ENCODE data around the gene CMKLR1. TPM values are rescaled to one million over a fixed set of nuclear protein-coding genes. Genes with fewer than 3 reads are reported as not detected.

Gene CMKLR1
- total RNA-seq, 1 experiment from 2014 or later, result 0.15 TPM

- Histone ChIP-seq H3K9me2 (ENCODE audit: insufficient read depth) (no peaks in the 10 kb centered on the region), H3K27ac (ENCODE audit: low read depth, low read length) (no peak overlapping the region), H4K20me1 (ENCODE audit: insufficient read depth) (no peaks in the 10 kb centered on the region), H3K9me3 (ENCODE audit: control insufficient read depth in 1 of 2, insufficient read depth in 1 of 2, low read depth in 1 of 2, low read length in 2 of 2) (no peaks in the 10 kb centered on the region; a peak in 1 of 4 replicates), H3K4me2 (ENCODE audit: low read length) (no peak overlapping the region), H3K27me3 (ENCODE audit: insufficient read depth, low read length) (peaks cover 49% of the 10 kb centered on the region), H3K9ac (ENCODE audit: low read length) (no peak overlapping the region), H3K79me2 (ENCODE audit: insufficient read depth, low read length) (no peaks in the 10 kb centered on the region), H3K36me3 (ENCODE audit: control insufficient read depth in 1 of 2, insufficient read depth in 2 of 2, low read length in 2 of 2) (no peaks in the 10 kb centered on the region), H2AFZ (ENCODE audit: low read depth, low read length, poor library complexity, severe bottlenecking) (no peak overlapping the region), H3K4me3 (replicated peaks in 1 of 2; ENCODE audit: low read depth in 1 of 2, low read length in 2 of 2) (no peak overlapping the region), H3K4me1 (ENCODE audit: control insufficient read depth in 1 of 2, insufficient read depth in 2 of 2, low read length in 2 of 2) (no peaks in the 10 kb centered on the region)
- intact Hi-C loops (cut with micrococcal nuclease), result no loop called here
- TF ChIP-seq YY1 (IDR thresholded peaks at IDR 0.05; ENCODE audit: extremely low read depth, insufficient replicate concordance, low read depth, low read length), result no peak
- no peak for TF ChIP-seq POLR2A (IDR thresholded peaks at IDR 0.05; ENCODE audit: borderline replicate concordance, extremely low read depth, insufficient read depth, insufficient read length)
- TF ChIP-seq MAX (IDR thresholded peaks at IDR 0.05), result no peak
- TF ChIP-seq ATF3 (IDR thresholded peaks at IDR 0.05), result no peak
- no peak for TF ChIP-seq JUND (IDR thresholded peaks at IDR 0.05)
- TF ChIP-seq ZNF274 (IDR thresholded peaks at IDR 0.05; ENCODE audit: low read depth, low read length), result no peak
- TF ChIP-seq TCF7L2 (IDR thresholded peaks at IDR 0.05; ENCODE audit: borderline replicate concordance, extremely low read depth, insufficient read depth, insufficient read length), result no peak
- no peak for TF ChIP-seq SIN3A (IDR thresholded peaks at IDR 0.05; ENCODE audit: low read depth)
- TF ChIP-seq ZFX (IDR thresholded peaks at IDR 0.05), result no peak
- no peak for TF ChIP-seq EGR1 (IDR thresholded peaks at IDR 0.05; ENCODE audit: low read depth)
- no peak for TF ChIP-seq REST (IDR thresholded peaks at IDR 0.05; ENCODE audit: low read depth)
- TF ChIP-seq FOSL1 (IDR thresholded peaks at IDR 0.05; ENCODE audit: low read depth), result no peak
- TF ChIP-seq EZH2 (IDR thresholded peaks at IDR 0.05), result no peak
- no peak for TF ChIP-seq ELF1 (IDR thresholded peaks at IDR 0.05; ENCODE audit: borderline replicate concordance, low read depth)
- TF ChIP-seq RAD21 (IDR thresholded peaks at IDR 0.05; ENCODE audit: low read depth), result no peak
- TF ChIP-seq POLR2AphosphoS5 (IDR thresholded peaks at IDR 0.05; ENCODE audit: low read depth, low read length), result no peak
- no peak for TF ChIP-seq SP1 (IDR thresholded peaks at IDR 0.05; ENCODE audit: low read depth)
- TF ChIP-seq ZBTB33 (IDR thresholded peaks at IDR 0.05; ENCODE audit: extremely low read depth, insufficient replicate concordance, low read length), result no peak
- TF ChIP-seq CEBPB (IDR thresholded peaks at IDR 0.05; ENCODE audit: low read depth), result no peak
- DNase-seq (ENCODE audit: low read depth, low spot score) (no peak), ATAC-seq (no peak)
- CTCF ChIA-PET, result no interaction called here
- POLR2A ChIA-PET, result no interaction called here
- BruUV-seq (replicated peaks), result no TSS peak
- RAD21 ChIA-PET (ENCODE audit: low non-redundant PET in 1 of 2, low total read pairs in 2 of 2, uncharacterized antibody in 2 of 2, unreplicated experiment in 2 of 2), result no interaction called here
These were observed 22.5 kb upstream of the CMKLR1 start for GRCh38 chr12:108361606-108362005.
